Thyroid gland (tissue), 4 donors: ENCODE measurements around the gene NGEF.

Experiments
- POLR2A ChIP-seq, 2 donors: fragments of 450-650 bp; IDR thresholded peaks; one replicate each; pipeline ENCODE4 v1.6.1; 2017; ENCODE audit warnings: antibody characterized with exemption in 2 of 2, mild to moderate bottlenecking in 2 of 2, moderate library complexity in 1 of 2
- TF ChIP-seq, protein P1 (sequence below), 6 experiments: fragments of 200-600 bp in 3 of 6; fragments of 450-650 bp in 3 of 6; sonication (generic) in 3 of 6; IDR thresholded peaks; one replicate each; pipeline ENCODE4 v1.5.1; 2016 to 2019; ENCODE audit warnings: antibody characterized with exemption in 6 of 6, mild to moderate bottlenecking in 2 of 6, inconsistent platforms in 1 of 6, moderate library complexity in 1 of 6

DNA sequence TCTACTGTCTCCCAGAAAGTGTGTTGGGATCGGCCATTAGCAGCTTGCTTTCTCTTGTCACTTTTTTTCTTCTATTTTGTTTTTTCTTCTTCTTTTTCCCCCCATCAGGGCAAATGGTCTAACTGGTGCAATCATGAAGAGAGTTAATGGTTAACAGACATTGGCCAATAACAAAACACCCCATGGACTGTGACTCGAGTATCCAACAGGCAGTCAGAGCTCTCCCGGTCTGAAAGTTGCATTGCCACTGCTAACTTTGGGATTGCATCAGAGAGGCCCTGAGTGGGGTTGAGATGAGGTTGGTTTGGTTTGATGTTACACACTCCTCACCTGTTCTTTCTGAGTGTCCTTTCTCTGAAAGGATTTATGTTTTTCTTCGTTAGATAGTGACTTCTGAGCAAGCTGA, 155.9 kb downstream of the NGEF start:
- TF ChIP-seq, protein P1, sequence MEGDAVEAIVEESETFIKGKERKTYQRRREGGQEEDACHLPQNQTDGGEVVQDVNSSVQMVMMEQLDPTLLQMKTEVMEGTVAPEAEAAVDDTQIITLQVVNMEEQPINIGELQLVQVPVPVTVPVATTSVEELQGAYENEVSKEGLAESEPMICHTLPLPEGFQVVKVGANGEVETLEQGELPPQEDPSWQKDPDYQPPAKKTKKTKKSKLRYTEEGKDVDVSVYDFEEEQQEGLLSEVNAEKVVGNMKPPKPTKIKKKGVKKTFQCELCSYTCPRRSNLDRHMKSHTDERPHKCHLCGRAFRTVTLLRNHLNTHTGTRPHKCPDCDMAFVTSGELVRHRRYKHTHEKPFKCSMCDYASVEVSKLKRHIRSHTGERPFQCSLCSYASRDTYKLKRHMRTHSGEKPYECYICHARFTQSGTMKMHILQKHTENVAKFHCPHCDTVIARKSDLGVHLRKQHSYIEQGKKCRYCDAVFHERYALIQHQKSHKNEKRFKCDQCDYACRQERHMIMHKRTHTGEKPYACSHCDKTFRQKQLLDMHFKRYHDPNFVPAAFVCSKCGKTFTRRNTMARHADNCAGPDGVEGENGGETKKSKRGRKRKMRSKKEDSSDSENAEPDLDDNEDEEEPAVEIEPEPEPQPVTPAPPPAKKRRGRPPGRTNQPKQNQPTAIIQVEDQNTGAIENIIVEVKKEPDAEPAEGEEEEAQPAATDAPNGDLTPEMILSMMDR (IDR thresholded peaks at IDR 0.05): no peak
- TF ChIP-seq POLR2A (IDR thresholded peaks at IDR 0.05): no peak
